Esophagus squamous epithelium (tissue), 5 donors: ENCODE data around the gene ADAMTSL2. TPM values are rescaled to one million over a fixed set of nuclear protein-coding genes. Genes with fewer than 3 reads are reported as not detected.

ENCODE experiments used
- DNase-seq: peaks from one replicate; lab custom pipeline; 2025; lab: John Stamatoyannopoulos, UW
- H3K27ac ChIP-seq, 4 donors: fragments of 200-600 bp; sonication (generic); one replicate each; pipeline ENCODE4 v1.5.1; 2016 to 2019; ENCODE audit warnings: mild to moderate bottlenecking in 1 of 4
- H3K27me3 ChIP-seq, 4 donors: fragments of 200-600 bp; sonication (generic); 1 replicate in 3 of 4; 2 replicates in 1 of 4; pipeline versions ENCODE4 v1.5.1 to v1.6.0; 2017 to 2021; ENCODE audit warnings: antibody characterized with exemption in 1 of 4
- H3K36me3 ChIP-seq, 3 donors: fragments of 200-600 bp; sonication (generic); one replicate each; pipeline ENCODE4 v1.5.1; 2016 to 2019
- H3K4me1 ChIP-seq, 3 donors: fragments of 200-600 bp; sonication (generic); one replicate each; pipeline ENCODE4 v1.5.1; 2017 to 2019
- H3K4me3 ChIP-seq, 4 donors: fragments of 200-600 bp; sonication (generic); 1 replicate in 3 of 4; 2 replicates in 1 of 4; pipeline ENCODE4 v1.5.1; 2016 to 2019; ENCODE audit warnings: mild to moderate bottlenecking in 2 of 4, moderate library complexity in 1 of 4
- H3K9me3 ChIP-seq, 3 donors: fragments of 200-600 bp; sonication (generic); one replicate each; pipeline ENCODE4 v1.5.1; 2016 to 2019
- POLR2A ChIP-seq, 4 donors: fragments of 450-650 bp; IDR thresholded peaks; one replicate each; pipeline ENCODE4 v1.6.1; 2017; ENCODE audit warnings: antibody characterized with exemption in 4 of 4, mild to moderate bottlenecking in 4 of 4, moderate library complexity in 3 of 4
- WGBS, 2 donors: methylation state at CpG; one replicate each; pipeline ENCODE4 v1.1.5; 2018; 5-methylcytosine and 5-hydroxymethylcytosine counted together
- intact Hi-C: fragments of 100-400 bp; cut with DNase I; formaldehyde crosslinking; loops from one replicate; pipeline ENCODE4 v1.15.0; 2022
- total RNA-seq, 4 donors: library from RNA; depleted of rRNA; stranded (reverse); fragments of >200 nt; gene quantifications; one replicate each; pipeline ENCODE4 v1.1.0, GENCODE V29; 2016
- TF ChIP-seq, protein P1 (sequence below), 6 experiments: fragments of 450-650 bp in 4 of 6; fragments of 200-600 bp in 2 of 6; sonication (generic) in 2 of 6; IDR thresholded peaks; one replicate each; pipeline ENCODE4 v1.5.1; 2016 to 2019; ENCODE audit warnings: antibody characterized with exemption in 6 of 6, mild to moderate bottlenecking in 4 of 6, moderate library complexity in 4 of 6
- donor health status: DM: yes; HTN: yes; CAD: no.

The ADAMTSL2 gene
- total RNA-seq, 4 donors from 2014 or later = 1.1 to 2.1 (median 1.4) TPM

DNA sequence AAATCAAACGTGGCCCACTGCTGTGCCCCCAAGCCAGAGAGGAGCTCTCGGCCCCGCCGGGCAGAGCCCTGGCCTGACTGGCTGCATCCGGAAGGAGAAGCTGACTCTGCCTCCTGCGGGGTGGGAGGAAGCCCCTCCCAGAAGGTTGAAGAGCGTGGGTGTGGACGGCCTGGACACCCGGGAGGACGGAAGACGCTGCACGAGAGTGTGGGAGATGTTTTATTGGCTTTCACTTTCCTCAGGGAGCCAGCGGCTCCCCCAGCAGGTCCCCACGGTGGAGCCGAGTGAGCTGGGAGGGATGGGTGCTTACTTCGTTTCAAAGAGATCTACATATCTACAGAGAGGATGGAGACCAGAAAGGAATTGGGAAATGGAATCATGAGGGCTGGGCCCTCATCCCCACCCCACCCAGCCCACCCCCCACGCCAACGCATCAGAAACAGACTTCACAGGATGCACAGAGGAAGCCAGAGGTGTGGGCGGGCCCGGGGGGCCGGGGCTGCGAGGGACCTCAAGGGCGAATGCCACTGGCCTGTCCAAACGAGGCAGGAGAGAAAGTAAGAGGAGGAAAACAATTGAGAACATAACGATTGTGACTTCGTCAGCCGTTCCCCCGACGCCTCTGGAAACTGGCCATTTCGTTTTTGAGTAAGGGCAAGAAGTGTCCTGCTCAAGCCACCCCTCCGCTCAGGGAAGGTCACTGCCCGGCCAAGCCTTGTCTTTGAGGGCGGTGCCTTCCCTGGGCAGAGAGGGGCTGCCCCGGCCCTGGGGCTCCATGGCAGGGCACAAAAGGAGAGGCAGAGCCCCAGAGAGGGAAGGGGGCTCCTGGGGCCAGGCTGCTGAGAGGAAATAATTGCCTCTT is 42.6 kb downstream of the ADAMTSL2 start:
- no peaks in the 10 kb centered on the region for H3K36me3 ChIP-seq
- H3K4me1 ChIP-seq = peaks cover 4 to 24% (median 14%) of the 10 kb centered on the region in 3 donors
- DNase-seq = no peak
- 57% methylated on average over 15 to 27 of the region's 34 CpGs for WGBS, 2 donors
- H3K27ac ChIP-seq = no peak overlapping the region
- H3K4me3 ChIP-seq = peak overlapping the region in 1 of 4 donors; percentile 36
- peaks cover 0 to 60% (median 0%) of the 10 kb centered on the region in 4 donors for H3K27me3 ChIP-seq
- intact Hi-C loops = no loop called here
- TF ChIP-seq POLR2A (IDR thresholded peaks at IDR 0.05) = no peak
- TF ChIP-seq, protein P1, sequence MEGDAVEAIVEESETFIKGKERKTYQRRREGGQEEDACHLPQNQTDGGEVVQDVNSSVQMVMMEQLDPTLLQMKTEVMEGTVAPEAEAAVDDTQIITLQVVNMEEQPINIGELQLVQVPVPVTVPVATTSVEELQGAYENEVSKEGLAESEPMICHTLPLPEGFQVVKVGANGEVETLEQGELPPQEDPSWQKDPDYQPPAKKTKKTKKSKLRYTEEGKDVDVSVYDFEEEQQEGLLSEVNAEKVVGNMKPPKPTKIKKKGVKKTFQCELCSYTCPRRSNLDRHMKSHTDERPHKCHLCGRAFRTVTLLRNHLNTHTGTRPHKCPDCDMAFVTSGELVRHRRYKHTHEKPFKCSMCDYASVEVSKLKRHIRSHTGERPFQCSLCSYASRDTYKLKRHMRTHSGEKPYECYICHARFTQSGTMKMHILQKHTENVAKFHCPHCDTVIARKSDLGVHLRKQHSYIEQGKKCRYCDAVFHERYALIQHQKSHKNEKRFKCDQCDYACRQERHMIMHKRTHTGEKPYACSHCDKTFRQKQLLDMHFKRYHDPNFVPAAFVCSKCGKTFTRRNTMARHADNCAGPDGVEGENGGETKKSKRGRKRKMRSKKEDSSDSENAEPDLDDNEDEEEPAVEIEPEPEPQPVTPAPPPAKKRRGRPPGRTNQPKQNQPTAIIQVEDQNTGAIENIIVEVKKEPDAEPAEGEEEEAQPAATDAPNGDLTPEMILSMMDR (IDR thresholded peaks at IDR 0.05) = no peak
- no peaks in the 10 kb centered on the region for H3K9me3 ChIP-seq

DNA sequence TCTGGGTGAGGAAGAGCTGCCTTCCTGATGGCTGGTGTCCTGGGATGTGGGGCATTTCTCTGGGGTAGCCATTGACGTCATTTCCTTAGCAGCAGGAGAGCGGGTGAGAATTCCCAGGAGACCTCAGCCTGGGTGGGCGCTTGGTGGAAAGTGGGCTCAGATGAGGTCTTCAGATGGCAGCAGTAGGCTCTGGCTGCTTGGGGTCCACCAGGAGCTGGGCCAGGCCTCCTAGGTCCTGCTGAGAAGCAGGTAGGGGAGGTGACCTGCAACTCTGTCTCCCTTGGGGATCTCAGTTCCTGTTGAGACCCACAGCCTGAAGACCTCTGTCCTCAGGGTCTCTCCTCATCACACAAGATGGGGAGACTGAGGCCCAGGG is 43.2 kb downstream of the ADAMTSL2 start:
- no peak overlapping the region for H3K27ac ChIP-seq
- H3K27me3 ChIP-seq = peaks cover 0 to 54% (median 0%) of the 10 kb centered on the region in 4 donors
- TF ChIP-seq, protein P1 (IDR thresholded peaks at IDR 0.05) = no peak
- no peak for TF ChIP-seq POLR2A (IDR thresholded peaks at IDR 0.05)

DNA sequence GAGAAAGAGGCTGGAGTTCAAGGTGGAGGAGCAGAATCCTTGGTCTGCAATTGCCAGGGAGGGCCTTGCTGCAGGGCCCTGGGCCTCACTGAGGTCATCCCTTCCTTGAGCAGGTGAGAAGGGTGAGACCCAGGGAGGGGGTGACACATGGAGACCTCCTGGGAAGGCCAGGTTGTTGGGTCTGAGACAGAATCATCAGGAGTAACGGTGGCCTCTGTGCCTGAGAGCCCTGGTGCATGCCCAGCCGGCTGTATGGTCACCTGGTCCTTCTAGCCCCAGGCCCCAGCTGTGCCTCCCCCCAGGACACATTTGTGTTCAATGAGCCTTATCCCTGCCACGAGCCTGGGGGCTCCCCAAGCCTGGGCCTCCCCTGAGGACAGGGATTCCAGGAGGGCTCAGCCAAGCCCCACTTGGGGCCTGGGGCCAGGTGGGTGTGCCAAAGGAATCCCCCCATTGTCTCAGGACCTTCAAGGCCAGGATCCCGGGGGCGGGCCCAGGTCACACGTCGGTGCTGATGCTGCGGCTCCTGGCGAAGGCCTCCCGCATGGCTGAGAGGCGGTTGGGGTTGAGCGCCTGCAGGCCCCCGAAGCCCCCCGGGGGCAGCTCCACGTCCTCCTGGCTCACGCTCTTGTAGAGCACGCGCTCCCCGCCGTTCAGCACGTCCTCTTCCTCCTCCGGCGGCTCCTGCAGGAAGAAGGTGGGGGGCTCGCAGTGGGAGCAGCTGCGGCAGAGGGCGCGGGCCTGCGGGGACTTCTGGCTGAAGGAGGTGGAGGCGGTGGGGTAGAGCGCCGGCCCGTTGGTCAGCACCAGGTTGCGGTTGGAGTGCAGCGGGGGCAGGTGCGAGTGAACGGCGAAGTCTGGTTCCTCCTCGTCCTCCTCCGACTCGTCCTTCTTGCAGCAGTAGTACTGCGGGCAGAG is 44.3 kb downstream of the ADAMTSL2 start:
- intact Hi-C loops = no loop called here
- peaks cover 0 to 52% (median 0%) of the 10 kb centered on the region in 4 donors for H3K27me3 ChIP-seq
- WGBS, 2 donors = 76% methylated on average over 11 of the region's 41 CpGs; no CpG with 5 or more reads in 1 of the 2 donors

More for the DNA sequence above, 43.2 kb downstream of the ADAMTSL2 start:
- no peaks in the 10 kb centered on the region for H3K36me3 ChIP-seq
- WGBS, 2 donors = no CpG with 5 or more reads among the region's 3 CpGs
- DNase-seq = no peak
- no peak overlapping the region for H3K4me3 ChIP-seq
- intact Hi-C loops = no loop called here
- no peaks in the 10 kb centered on the region for H3K9me3 ChIP-seq
- peaks cover 0 to 24% (median 13%) of the 10 kb centered on the region in 3 donors for H3K4me1 ChIP-seq

DNA sequence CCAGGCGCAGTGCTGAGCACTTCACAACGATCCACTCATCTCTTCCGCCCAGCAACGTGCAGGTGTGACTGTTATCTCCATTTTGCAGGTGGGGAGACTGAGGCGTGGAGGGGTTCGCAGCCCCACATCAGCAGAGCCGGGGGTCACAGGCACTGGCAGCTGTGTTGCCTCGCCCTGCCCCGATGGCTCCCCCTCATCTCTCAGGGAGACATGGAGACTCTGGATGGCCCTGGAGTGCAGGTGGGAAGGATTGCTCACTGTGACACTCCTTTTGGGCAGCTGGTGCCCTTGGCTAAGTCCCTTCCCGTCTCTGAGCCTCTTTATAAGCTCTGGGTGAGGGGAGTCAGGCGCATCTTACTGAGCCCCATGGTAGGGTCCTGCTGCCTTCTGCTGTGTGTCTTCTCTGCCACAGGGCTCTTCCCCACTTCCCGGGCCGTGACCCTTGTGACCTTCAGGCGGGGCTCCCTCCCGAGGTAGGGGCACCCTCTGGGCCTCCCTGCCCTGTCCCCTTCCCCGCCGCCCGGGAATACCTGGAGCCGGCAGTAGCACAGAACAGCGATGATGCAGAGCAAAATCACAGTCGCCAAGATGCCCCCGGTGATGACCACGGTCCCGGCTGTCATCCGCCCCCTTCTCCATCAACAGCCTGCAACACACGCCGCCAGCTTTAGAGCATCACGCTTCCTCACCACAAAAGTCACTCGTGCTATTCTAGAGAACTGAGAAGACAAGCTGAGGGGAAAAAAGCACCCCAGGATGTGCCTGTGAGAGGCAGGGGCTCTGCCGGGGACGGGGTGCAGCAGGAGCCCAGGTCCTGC is 45.3 kb downstream of the ADAMTSL2 start:
- no peaks in the 10 kb centered on the region for H3K36me3 ChIP-seq
- WGBS, 2 donors = 71 to 74% methylated on average over 10 to 16 of the region's 31 CpGs
- H3K4me1 ChIP-seq = peaks cover 0 to 29% (median 13%) of the 10 kb centered on the region in 3 donors
- no peak overlapping the region for H3K27ac ChIP-seq
- DNase-seq = no peak
- H3K27me3 ChIP-seq = peaks cover 0 to 52% (median 0%) of the 10 kb centered on the region in 4 donors
- no peak overlapping the region for H3K4me3 ChIP-seq
- no peaks in the 10 kb centered on the region for H3K9me3 ChIP-seq
- intact Hi-C loops = no loop called here
- TF ChIP-seq, protein P1 (IDR thresholded peaks at IDR 0.05) = no peak
- TF ChIP-seq POLR2A (IDR thresholded peaks at IDR 0.05) = no peak

More for the DNA sequence above, 44.3 kb downstream of the ADAMTSL2 start:
- TF ChIP-seq POLR2A (IDR thresholded peaks at IDR 0.05) = no peak
- TF ChIP-seq, protein P1 (IDR thresholded peaks at IDR 0.05) = no peak
- Histone ChIP-seq H3K36me3 (no peaks in the 10 kb centered on the region), H3K4me3 (no peak overlapping the region), H3K27ac (no peak overlapping the region), H3K9me3 (no peaks in the 10 kb centered on the region), H3K4me1 (peaks cover 0 to 21% (median 5%) of the 10 kb centered on the region in 3 donors)
- DNase-seq = no peak
